HG02763 (cell line): Measurements from ENCODE around the gene IRS2.

ENCODE experiments used
- ATAC-seq: cut with Tn5 transposase; IDR thresholded peaks from one replicate; pipeline ENCODE4 v1.9.1; 2021; ENCODE audit warnings: mild to moderate bottlenecking, moderate library complexity; ENCODE audit not compliant: unreplicated experiment

The IRS2 gene

GRCh38 chr13:109756778-109757177, 29.6 kb downstream of the IRS2 start:
- ATAC-seq, result no peak

DNA sequence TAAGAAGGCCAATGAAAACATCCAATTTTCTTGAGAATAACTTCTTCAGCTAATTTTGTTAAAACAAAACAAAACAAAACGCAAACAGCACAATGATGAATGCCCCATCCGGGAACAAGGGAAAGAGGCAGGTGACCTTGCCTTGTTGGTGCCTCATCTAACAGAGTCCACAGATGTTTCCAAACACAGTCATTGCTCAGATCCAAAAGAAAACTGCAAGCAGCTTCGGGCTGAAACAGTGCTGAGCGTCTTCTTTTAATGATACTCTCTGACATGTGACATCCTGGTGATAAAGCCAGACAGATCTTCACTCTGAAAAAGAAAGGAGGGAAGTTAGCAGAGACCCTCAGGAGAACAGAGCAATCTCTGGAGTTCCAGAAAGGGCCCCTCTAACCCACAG, 30.4 kb downstream of the IRS2 start:
- ATAC-seq, result no peak

DNA sequence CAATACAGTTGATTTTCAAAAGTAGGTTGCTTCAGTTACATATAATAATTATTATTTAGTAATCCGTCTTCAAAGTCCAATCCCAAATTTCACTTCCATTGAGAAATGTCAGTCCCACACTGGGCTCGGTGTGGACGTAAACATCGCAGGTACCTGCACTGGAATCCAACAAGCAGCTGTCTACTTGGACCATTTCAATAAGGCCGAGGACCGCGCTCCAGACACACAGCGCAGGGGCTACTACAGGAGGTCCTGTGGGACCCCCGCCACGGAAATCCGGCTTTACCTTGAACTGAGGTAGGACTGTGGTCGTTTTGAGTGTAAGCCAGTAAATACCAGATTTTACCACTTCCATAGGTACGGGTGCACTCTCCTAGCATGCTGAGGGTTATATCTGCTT, 30.8 kb downstream of the IRS2 start:
- ATAC-seq, result no peak

GRCh38 chr13:109751477-109751876, 34.9 kb downstream of the IRS2 start:
- no peak for ATAC-seq

- no peak for ATAC-seq
These were observed 36.1 kb downstream of the IRS2 start for GRCh38 chr13:109750221-109750775.

DNA sequence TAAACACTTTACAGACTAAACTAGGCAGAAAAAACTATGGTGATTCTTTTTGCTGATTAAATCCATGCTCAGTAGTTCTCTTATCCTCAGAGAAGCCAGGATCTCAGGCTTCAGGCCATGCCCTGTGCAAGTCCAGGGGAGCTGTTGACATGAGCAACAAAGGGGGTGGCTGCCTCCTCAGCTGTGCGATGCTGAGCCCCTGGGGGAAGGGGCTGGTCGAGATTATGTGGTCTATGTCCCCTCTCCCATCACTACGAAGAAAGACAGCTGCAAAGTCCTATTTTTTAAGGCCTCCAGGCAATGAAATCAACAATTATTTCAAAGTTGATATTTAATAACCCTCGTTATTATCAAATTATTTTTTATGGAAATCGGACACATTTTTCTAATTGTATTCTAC, 37.0 kb downstream of the IRS2 start:
- no peak for ATAC-seq

DNA sequence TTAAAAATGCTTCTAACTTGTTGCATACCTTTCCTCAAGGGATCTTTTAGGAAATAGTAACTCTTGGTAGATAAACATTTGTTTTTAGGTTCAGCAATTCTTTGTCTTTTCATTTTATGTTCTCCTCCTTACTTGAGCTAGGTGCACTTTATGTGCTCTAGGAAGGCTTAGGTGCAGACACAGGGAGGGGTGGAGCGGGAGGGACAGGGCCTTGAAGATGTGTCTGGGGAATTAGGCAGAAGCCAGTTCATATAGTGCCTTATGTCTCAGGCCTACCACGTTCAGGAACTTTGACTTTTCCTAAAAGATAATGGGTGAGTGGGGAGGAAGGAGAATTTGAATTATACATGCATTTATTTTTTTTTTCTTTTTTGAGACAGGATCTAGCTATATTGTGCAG, 37.7 kb downstream of the IRS2 start:
- ATAC-seq, result no peak

- no peak for ATAC-seq
These were observed 38.9 kb downstream of the IRS2 start for GRCh38 chr13:109747524-109747923.

DNA sequence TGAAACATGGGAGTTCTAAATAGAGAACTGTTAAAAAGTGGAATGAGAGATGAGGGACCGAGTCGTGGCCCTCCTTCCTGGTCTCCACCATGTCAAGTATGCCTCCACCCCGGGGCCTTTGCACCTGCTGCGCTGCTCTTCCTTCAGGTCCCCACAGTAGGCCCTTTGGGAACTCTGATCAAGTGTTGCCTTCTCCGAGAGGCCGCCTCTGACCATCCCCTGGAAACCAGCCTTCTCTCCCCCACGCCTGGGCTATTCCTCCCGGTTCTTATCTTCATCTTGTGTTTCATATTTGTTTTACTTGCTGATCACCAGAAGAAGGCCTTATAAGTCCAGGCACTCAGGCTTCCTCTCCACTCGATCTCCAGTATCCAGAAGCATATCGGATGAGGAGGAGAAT, 40.0 kb downstream of the IRS2 start:
- no peak for ATAC-seq

DNA sequence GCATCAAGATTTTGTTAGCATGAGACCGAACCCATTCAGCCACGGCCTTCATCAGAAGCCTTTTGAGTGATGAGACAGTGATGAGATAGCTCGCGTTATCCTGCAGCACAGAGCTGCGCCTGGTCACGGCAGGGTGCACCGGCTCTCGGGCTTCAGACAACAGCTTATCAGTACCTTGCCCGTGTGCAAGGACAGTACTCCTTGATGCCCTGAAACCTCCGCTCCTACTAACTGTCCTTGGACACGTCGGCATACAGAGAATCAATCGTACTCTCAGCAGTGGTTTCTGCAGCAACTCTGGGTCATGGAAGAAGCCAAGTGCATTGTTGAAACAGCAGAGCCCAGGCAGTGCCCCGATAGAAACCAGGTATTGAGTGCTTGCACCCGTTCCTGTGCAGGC, 40.7 kb downstream of the IRS2 start:
- no peak for ATAC-seq

DNA sequence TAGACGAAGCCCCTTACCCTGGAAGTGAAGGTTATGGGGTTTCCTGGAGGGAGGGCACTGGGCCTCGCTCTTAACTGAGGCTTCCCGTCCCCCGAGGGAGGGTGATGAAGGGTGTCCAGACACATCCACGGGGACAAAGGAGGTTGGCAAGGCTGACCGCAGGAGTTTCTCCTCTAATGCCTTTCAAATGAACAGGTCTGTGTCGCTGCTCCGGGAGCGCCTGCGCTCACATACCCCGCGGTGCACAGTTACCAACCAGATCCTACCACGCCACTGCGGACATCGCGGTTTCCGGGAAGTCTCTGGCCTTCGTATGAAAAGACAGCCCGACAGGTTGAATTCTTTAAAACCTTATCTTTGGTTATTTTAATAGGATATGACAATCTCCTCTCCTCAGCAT, 41.3 kb downstream of the IRS2 start:
- ATAC-seq, result no peak

DNA sequence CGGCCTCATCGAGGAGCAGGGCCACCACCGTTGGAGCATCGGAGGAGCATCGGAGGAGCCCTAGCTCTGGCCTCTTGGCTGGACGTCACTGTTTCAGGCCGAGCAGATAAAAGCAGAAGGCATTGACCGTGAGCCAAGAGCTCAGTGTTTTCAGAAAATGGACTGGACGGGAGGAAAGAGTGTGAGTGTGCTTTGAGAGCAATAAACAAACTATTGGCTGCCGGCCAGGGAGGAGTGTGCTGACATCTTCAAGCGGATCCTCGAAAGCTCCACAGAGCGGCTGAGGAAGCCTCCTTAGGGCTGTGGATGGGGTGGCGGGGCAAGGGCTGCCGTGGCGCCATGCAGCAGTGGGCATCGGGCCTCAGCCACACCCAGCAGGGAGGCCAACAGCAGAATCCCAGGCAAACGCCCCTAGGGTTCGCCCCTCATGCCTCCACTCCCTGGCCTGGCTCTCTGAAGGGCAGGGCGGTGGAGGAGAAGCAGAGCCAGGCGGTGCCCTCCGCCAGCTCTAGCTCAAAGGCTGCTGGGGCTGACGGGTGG, 41.8 kb downstream of the IRS2 start:
- ATAC-seq, result no peak

- ATAC-seq, result peak; percentile 50
These were observed 42.5 kb downstream of the IRS2 start for GRCh38 chr13:109743706-109744453.

DNA sequence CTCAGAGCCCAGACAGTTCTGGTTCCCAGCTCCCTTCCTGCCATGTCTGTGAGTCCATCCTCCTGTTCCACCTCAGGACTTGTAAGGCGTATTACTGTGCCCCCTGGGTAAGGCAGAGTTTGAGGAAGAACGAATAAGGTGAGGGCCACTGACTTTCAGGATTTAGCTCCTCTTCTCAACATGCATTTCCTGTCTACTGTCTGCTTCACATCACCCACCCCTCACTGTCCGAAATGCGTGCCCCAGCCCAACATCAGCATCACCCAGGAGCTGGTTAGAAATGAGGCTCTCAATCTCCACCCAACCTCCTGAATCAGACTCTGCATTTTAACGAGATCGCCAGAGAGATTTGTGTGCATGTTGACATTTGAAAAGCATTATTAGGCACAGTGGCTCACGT, 44.4 kb downstream of the IRS2 start:
- ATAC-seq, result no peak

DNA sequence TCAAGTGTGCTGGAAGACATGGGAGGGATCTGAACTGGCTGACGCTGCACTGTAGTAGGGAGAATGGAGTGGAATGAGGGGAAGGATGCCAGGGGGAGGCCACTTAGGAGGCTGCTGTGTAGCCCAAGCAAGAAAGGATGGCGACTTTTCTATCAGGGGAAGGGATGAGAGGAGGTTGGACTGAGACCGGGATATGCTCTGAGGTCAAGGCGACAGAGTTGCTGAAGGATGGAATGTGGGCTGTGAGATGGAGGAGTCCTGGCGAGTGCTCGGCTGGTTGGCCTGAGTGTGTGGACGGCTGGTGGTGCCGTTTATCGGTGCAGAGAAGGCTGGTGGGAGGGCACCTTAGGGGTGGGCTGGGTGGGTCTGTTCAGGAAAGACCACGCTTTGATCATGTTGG, 45.7 kb downstream of the IRS2 start:
- ATAC-seq, result no peak

- no peak for ATAC-seq
These were observed 46.3 kb downstream of the IRS2 start for GRCh38 chr13:109740121-109740520.

- ATAC-seq, result no peak
These were observed 48.1 kb downstream of the IRS2 start for GRCh38 chr13:109738298-109738746.

DNA sequence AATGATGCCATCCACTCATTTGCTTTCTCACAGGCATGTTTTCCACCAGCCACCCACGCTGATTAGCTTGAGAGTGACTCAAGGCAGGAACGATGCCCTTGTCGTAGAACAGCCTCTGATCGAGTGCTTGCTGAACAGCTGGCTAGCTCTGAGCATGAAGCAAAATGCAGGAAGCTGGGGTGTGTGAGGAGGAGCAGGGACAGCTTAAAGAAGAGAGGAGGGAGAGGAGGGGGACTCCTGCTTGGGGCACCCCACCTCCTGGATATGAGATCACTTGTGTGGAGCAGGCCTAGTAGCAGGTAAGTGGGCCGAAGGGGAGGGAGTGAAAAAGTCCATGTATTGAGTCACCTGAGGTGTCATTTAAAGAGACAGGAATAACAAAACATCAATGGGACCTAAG, 48.8 kb downstream of the IRS2 start:
- ATAC-seq, result no peak

DNA sequence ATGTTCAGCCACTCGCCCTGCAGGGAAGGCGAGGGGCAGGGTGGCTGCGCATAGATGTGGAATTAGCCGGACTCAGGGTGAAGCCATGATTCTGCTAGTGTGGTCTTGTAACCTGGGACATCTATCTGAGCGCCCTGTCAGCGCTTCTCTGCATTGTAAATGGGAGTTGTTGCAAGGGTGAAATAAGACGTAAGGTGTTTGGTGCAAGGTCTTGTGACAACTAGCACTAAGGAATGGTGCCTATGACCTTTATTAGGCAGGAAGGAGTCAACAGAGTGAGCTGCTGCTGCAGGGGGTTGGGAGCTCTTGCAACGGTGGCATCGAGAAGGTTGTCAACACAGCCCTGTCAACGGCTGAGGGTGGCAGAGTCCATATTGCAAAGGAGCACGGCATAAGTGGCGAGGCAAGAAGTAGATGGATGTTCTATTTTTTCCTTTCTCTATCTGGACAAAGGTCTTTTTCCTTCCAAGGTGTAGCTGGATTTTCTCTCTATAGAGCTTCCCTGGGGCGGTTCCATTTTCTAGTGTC, 49.3 kb downstream of the IRS2 start:
- no peak for ATAC-seq

- ATAC-seq, result no peak
These were observed 50.9 kb downstream of the IRS2 start for GRCh38 chr13:109735436-109735966.

DNA sequence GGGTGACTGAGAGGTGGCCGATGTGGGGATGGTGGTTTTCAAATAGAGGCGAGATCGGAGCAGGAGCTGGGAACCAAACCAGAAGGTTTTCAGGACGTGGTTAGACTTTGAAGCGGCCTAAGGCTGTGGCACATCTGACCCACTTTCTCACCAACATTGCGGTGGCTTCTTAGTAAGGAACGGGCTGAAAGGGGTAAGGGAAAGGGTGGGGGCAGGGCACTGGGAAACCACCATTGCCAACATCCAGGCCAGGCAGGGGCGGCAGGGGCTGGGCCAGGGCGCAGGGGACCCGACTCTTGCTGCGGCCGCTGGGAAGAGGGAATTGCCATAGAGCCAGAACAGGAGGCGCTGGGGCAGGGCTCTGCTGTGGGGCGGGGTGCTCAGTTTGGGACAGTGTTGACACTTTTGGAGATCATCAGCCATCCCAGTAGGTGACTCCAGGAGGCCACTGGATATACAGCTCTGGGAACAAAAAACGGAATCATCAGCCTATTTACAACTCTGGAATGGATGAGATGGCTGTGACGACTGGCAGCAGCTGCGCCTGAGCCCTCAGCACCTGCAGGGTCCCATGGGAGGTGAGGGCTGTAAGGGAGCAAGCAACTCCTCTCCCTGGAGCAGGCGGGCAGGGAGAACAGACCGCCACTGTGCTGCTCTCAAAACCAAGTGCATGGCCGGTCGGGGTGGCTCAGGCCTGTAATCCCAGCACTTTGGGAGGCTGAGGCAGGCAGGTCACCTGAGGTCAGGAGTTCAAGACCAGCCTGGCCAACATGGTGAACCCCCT, 52.2 kb downstream of the IRS2 start:
- ATAC-seq, result no peak
